Liver (tissue), 9 donors: ENCODE results near the gene RBPJ. TPM values are rescaled to one million over a fixed set of nuclear protein-coding genes. Genes with fewer than 3 reads are reported as not detected.

Experiments used
- DNase-seq: peaks from one replicate; pipeline ENCODE4 v3.0.0-alpha.2; 2017; ENCODE audit warnings: low spot score
- H3K27ac ChIP-seq, 2 donors: one replicate each; pipeline ENCODE4 v1.7.0; 2013; ENCODE audit warnings: inconsistent platforms in 2 of 2, low read length in 2 of 2, control low read depth in 1 of 2, low read depth in 1 of 2, mild to moderate bottlenecking in 1 of 2
- H3K27me3 ChIP-seq, 4 donors: one replicate each; pipeline versions ENCODE4 v1.6.1 to v1.7.0; 2013; ENCODE audit warnings: low read length in 3 of 4, inconsistent platforms in 1 of 4, mild to moderate bottlenecking in 1 of 4, moderate library complexity in 1 of 4; ENCODE audit not compliant: control insufficient read depth in 4 of 4, insufficient read depth in 4 of 4
- H3K36me3 ChIP-seq, 4 donors: one replicate each; pipeline versions ENCODE4 v1.6.1 to v1.7.0; 2013; ENCODE audit warnings: low read length in 3 of 4, mild to moderate bottlenecking in 3 of 4, low read depth in 1 of 4, moderate library complexity in 1 of 4; ENCODE audit not compliant: control insufficient read depth in 4 of 4, insufficient read depth in 3 of 4
- H3K4me1 ChIP-seq, 4 donors: one replicate each; pipeline versions ENCODE4 v1.6.1 to v1.7.0; 2013; ENCODE audit warnings: low read length in 3 of 4, mild to moderate bottlenecking in 3 of 4, moderate library complexity in 1 of 4; ENCODE audit not compliant: control insufficient read depth in 4 of 4, insufficient read depth in 4 of 4
- H3K4me3 ChIP-seq, 3 donors: one replicate each; pipeline versions ENCODE4 v1.6.1 to v1.7.0; 2013; ENCODE audit warnings: low read length in 3 of 3, control low read depth in 1 of 3, low read depth in 1 of 3, mild to moderate bottlenecking in 1 of 3
- H3K9ac ChIP-seq, 2 donors: one replicate each; pipeline ENCODE4 v1.7.0; 2013; ENCODE audit warnings: low read length in 2 of 2, mild to moderate bottlenecking in 2 of 2, moderate library complexity in 2 of 2, control low read depth in 1 of 2, low read depth in 1 of 2
- H3K9me3 ChIP-seq, 4 donors: one replicate each; pipeline versions ENCODE4 v1.6.1 to v1.7.0; 2013; ENCODE audit warnings: low read length in 3 of 4; ENCODE audit not compliant: control insufficient read depth in 4 of 4
- ATF3 ChIP-seq: IDR thresholded peaks from 2 replicates; pipeline ENCODE4 v1.6.1; 2016; ENCODE audit warnings: antibody characterized with exemption
- EGR1 ChIP-seq, 2 donors: IDR thresholded peaks; 2 replicates each; pipeline ENCODE4 v1.6.1; 2016 to 2018; ENCODE audit warnings: antibody characterized with exemption in 2 of 2, low read depth in 2 of 2
- FOXA1 ChIP-seq: IDR thresholded peaks from 2 replicates; pipeline ENCODE4 v1.6.1; 2016; ENCODE audit warnings: antibody characterized with exemption
- GABPA ChIP-seq, 2 donors: IDR thresholded peaks in 1 of 2; conservative IDR thresholded peaks in 1 of 2; 2 replicates each; pipeline ENCODE4 v1.6.1; 2016; ENCODE audit warnings: antibody characterized with exemption in 2 of 2, mild to moderate bottlenecking in 1 of 2, moderate library complexity in 1 of 2
- HNF4A ChIP-seq, 2 donors: conservative IDR thresholded peaks; 2 replicates each; pipeline ENCODE4 v1.6.1; 2016; ENCODE audit warnings: antibody characterized with exemption in 2 of 2, mild to moderate bottlenecking in 2 of 2
- HNF4G ChIP-seq: IDR thresholded peaks from 2 replicates; pipeline ENCODE4 v1.6.1; 2016; ENCODE audit warnings: antibody characterized with exemption
- NR2F2 ChIP-seq: IDR thresholded peaks from 2 replicates; pipeline ENCODE4 v1.6.1; 2016; ENCODE audit warnings: antibody characterized with exemption
- RXRA ChIP-seq, 2 donors: IDR thresholded peaks; 2 replicates each; pipeline ENCODE4 v1.6.1; 2017 to 2018; ENCODE audit warnings: antibody characterized with exemption in 2 of 2, mild to moderate bottlenecking in 1 of 2
- SP1 ChIP-seq: IDR thresholded peaks from 2 replicates; pipeline ENCODE4 v1.6.1; 2018; ENCODE audit warnings: antibody characterized with exemption, mild to moderate bottlenecking
- TAF1 ChIP-seq: conservative IDR thresholded peaks from 2 replicates; pipeline ENCODE4 v1.6.1; 2016; ENCODE audit warnings: antibody characterized with exemption, mild to moderate bottlenecking
- WGBS: extraction: QIAGEN DNeasy Blood & Tissue Kit; methylation state at CpG from one replicate; pipeline ENCODE4 v1.1.7; 2013; 5-methylcytosine and 5-hydroxymethylcytosine counted together
- polyA plus RNA-seq, 2 donors: library from polyadenylated mRNA; stranded (reverse) in 1 of 2; unstranded in 1 of 2; fragments of 200-250 nt in 1 of 2; fragments of >200 nt in 1 of 2; fragmentation: Nextera tagmentation in 1 of 2; extraction: Ambion mirVana in 1 of 2; gene quantifications; one replicate each; pipeline versions ENCODE4 v1.2.1 to v1.2.3, GENCODE V29; 2013 to 2015
- total RNA-seq, 2 donors: library from RNA; depleted of rRNA; stranded (reverse); fragments of >200 nt; gene quantifications; one replicate each; pipeline ENCODE4 v1.2.3, GENCODE V29; 2014
- TF ChIP-seq, protein P1 (sequence below): IDR thresholded peaks from 2 replicates; pipeline ENCODE4 v1.6.1; 2016; ENCODE audit warnings: antibody characterized with exemption, mild to moderate bottlenecking
- TF ChIP-seq, protein P2 (sequence below): IDR thresholded peaks from 2 replicates; pipeline ENCODE4 v1.6.1; 2016; ENCODE audit warnings: antibody characterized with exemption
- donor health status: healthy.
- donor health status: healthy.
- donor health status: healthy.
- donor health status: healthy.
- donor health status: healthy.

Gene RBPJ
- total and polyA plus RNA-seq, 4 donors, result 8.0 to 32.2 (median 22.9) TPM

DNA sequence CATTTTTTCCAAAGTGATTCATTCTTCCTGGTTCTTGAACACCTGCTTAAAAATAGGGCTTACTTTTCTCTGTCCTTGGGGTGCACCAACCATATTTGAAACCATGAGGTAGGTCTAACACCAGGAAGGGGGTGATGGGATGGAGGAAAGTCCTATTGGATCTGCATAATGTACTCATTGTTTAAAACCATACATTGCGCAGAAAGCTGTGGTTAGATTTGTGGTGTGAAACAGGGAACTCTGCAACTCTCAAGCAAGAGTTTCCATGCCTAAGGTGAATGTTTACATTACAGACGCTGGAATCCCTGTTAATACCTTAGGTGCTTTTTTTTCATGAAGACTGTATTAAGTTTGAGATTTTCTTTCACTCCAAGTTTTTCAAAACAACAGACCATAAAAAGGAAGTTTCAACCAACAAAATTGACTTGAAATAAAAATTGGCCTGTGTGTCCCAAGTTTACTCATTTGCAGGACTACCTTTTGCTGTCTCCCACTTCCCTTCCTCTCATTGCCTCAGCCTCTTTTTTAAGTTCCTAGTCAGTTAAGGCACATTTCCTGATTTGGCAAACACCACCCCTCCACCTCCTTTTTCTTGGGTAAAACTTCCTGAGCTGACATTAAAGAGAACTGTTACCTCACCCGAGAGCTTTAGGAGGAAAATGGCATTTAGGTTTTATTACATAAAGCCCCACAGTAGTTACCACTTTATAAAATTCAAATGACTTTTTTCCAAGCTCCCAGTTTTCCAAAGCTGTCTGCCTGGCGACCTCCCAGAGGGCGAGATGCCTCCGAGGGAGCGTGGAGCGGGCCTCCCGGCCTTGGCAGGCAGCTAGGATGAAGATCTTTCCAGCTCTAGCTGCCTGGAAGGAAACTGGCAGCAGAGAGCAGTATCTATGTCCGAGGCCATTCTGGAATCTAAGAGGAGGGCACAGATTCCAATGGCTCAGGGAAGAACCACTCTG, 47.9 kb upstream of the RBPJ start (continued):
- no peak for TF ChIP-seq TAF1
- no peak for TF ChIP-seq NR2F2
- no peak for TF ChIP-seq GABPA (IDR thresholded peaks at IDR 0.05 in 1 of 2, conservative IDR thresholded peaks at IDR 0.05 in 1 of 2)

GRCh38 chr4:26273616-26273980, 47.2 kb upstream of the RBPJ start:
- 70% methylated on average over 8 of the region's 8 CpGs for WGBS
- TF ChIP-seq NR2F2 (no peak), HNF4G (no peak), HNF4A (conservative IDR thresholded peaks at IDR 0.05) (no peak), ATF3 (no peak), GABPA (IDR thresholded peaks at IDR 0.05 in 1 of 2, conservative IDR thresholded peaks at IDR 0.05 in 1 of 2) (no peak), FOXA1 (no peak)
- no peaks in the 10 kb centered on the region for H3K9me3 ChIP-seq

DNA sequence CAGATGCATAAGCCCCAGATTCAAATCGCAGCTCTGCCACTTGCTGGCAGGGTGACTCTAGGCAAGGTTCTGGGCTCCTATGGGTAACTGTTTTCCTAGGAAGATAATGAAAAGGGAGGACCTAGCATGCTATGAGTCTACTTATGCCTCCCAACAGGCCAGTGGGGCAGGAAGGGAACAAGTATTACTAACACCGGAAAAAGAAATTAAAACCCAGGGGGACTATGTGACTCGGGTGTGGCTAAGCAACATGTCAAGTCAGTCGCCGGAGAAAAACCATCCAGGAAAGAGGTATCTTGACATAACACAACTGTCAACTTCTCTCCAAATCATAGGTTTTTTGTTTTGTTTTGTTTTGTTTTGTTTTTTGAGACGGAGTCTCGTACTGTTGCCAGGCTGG, 45.5 kb upstream of the RBPJ start:
- no peak overlapping the region for H3K27ac ChIP-seq

More at GRCh38 chr4:26273616-26273980, 47.2 kb upstream of the RBPJ start:
- Histone ChIP-seq H3K9ac (no peak overlapping the region), H3K36me3 (no peaks in the 10 kb centered on the region), H3K27ac (peak overlapping the region in 1 of 2 donors; percentile 6), H3K4me3 (no peak overlapping the region), H3K27me3 (peaks cover 0 to 2% (median 0%) of the 10 kb centered on the region in 4 donors), H3K4me1 (no peaks in the 10 kb centered on the region)
- DNase-seq, result no peak

More for the DNA sequence above, 45.5 kb upstream of the RBPJ start:
- Histone ChIP-seq H3K36me3 (no peaks in the 10 kb centered on the region), H3K4me1 (no peaks in the 10 kb centered on the region), H3K9ac (no peak overlapping the region), H3K4me3 (no peak overlapping the region), H3K9me3 (no peaks in the 10 kb centered on the region), H3K27me3 (peaks cover 0 to 2% (median 0%) of the 10 kb centered on the region in 4 donors)
- 93% methylated on average over 7 of the region's 7 CpGs for WGBS
- TF ChIP-seq SP1 (no peak), NR2F2 (no peak), ATF3 (no peak), TAF1 (no peak), EGR1 (IDR thresholded peaks at IDR 0.05; ENCODE audit: low read depth in 2 of 2) (no peak), RXRA (IDR thresholded peaks at IDR 0.05) (no peak), FOXA1 (no peak)
- TF ChIP-seq, protein P1, sequence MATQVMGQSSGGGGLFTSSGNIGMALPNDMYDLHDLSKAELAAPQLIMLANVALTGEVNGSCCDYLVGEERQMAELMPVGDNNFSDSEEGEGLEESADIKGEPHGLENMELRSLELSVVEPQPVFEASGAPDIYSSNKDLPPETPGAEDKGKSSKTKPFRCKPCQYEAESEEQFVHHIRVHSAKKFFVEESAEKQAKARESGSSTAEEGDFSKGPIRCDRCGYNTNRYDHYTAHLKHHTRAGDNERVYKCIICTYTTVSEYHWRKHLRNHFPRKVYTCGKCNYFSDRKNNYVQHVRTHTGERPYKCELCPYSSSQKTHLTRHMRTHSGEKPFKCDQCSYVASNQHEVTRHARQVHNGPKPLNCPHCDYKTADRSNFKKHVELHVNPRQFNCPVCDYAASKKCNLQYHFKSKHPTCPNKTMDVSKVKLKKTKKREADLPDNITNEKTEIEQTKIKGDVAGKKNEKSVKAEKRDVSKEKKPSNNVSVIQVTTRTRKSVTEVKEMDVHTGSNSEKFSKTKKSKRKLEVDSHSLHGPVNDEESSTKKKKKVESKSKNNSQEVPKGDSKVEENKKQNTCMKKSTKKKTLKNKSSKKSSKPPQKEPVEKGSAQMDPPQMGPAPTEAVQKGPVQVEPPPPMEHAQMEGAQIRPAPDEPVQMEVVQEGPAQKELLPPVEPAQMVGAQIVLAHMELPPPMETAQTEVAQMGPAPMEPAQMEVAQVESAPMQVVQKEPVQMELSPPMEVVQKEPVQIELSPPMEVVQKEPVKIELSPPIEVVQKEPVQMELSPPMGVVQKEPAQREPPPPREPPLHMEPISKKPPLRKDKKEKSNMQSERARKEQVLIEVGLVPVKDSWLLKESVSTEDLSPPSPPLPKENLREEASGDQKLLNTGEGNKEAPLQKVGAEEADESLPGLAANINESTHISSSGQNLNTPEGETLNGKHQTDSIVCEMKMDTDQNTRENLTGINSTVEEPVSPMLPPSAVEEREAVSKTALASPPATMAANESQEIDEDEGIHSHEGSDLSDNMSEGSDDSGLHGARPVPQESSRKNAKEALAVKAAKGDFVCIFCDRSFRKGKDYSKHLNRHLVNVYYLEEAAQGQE, result no peak
- TF ChIP-seq, protein P2, sequence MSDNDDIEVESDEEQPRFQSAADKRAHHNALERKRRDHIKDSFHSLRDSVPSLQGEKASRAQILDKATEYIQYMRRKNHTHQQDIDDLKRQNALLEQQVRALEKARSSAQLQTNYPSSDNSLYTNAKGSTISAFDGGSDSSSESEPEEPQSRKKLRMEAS, result no peak
- no peak for DNase-seq
